Measurements from ENCODE around the gene PLCL2.

DNA sequence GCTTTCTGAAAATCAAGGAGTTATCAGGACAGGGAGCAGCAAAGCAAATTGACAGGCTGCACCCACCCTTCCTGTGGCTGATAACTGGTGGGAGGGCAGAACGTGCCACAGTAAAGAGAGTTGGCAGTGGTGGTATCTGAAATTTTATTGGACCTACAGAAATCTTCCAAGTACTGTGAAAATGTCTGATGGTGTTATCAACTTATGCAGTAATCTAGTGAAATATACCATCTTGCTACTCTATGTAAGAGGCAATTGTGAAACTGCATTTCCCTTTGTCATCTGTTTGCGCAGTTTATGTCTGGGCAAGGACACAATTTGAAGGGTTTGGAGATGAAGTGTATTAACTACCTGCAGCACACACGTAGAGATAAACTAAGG lies 1.5 kb downstream of the PLCL2 start:
- no peak for TF ChIP-seq POLR2AphosphoS5 (IDR thresholded peaks at IDR 0.05; ENCODE audit: low read depth, low read length)
- TF ChIP-seq, protein P1, sequence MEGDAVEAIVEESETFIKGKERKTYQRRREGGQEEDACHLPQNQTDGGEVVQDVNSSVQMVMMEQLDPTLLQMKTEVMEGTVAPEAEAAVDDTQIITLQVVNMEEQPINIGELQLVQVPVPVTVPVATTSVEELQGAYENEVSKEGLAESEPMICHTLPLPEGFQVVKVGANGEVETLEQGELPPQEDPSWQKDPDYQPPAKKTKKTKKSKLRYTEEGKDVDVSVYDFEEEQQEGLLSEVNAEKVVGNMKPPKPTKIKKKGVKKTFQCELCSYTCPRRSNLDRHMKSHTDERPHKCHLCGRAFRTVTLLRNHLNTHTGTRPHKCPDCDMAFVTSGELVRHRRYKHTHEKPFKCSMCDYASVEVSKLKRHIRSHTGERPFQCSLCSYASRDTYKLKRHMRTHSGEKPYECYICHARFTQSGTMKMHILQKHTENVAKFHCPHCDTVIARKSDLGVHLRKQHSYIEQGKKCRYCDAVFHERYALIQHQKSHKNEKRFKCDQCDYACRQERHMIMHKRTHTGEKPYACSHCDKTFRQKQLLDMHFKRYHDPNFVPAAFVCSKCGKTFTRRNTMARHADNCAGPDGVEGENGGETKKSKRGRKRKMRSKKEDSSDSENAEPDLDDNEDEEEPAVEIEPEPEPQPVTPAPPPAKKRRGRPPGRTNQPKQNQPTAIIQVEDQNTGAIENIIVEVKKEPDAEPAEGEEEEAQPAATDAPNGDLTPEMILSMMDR (IDR thresholded peaks at IDR 0.05), result no peak

All from Panc1 (cell line).